Stimulated activated naive CD4-positive, alpha-beta T cell (primary cell): ENCODE results near the gene EXOC7.

Experiments used
- DNase-seq, 6 experiments: peaks; one replicate each; lab custom pipeline; 2025; lab: John Stamatoyannopoulos, UW

Gene EXOC7

GRCh38 chr17:76138234-76138895 lies 34.8 kb upstream of the EXOC7 start:
- DNase-seq, result no peak

- no peak for DNase-seq
These were observed 34.0 kb upstream of the EXOC7 start for GRCh38 chr17:76137351-76138233.

GRCh38 chr17:76137001-76137350 lies 33.4 kb upstream of the EXOC7 start:
- DNase-seq, result no peak

- DNase-seq, result no peak
These were observed 32.9 kb upstream of the EXOC7 start for GRCh38 chr17:76136276-76137000.

GRCh38 chr17:76135810-76136188 lies 32.2 kb upstream of the EXOC7 start:
- no peak for DNase-seq

- peak in 1 of 6 experiments; percentile 30 for DNase-seq
These were observed 31.6 kb upstream of the EXOC7 start for GRCh38 chr17:76134911-76135809.

GRCh38 chr17:76132574-76133338 lies 29.2 kb upstream of the EXOC7 start:
- DNase-seq, result no peak

- DNase-seq, result no peak
These were observed 28.3 kb upstream of the EXOC7 start for GRCh38 chr17:76131692-76132573.

GRCh38 chr17:76131051-76131691 lies 27.6 kb upstream of the EXOC7 start:
- DNase-seq, result no peak

- DNase-seq, result no peak
These were observed 26.9 kb upstream of the EXOC7 start for GRCh38 chr17:76130473-76130872.

- DNase-seq, result no peak
These were observed 22.3 kb upstream of the EXOC7 start for GRCh38 chr17:76125922-76126321.

- no peak for DNase-seq
These were observed 21.7 kb upstream of the EXOC7 start for GRCh38 chr17:76125391-76125675.

GRCh38 chr17:76124582-76125390 lies 21.2 kb upstream of the EXOC7 start:
- no peak for DNase-seq

GRCh38 chr17:76123749-76124581 lies 20.4 kb upstream of the EXOC7 start:
- DNase-seq, result peak in 1 of 6 experiments; percentile 18

GRCh38 chr17:76123191-76123499 lies 19.6 kb upstream of the EXOC7 start:
- no peak for DNase-seq

GRCh38 chr17:76122431-76123190 lies 19.0 kb upstream of the EXOC7 start:
- no peak for DNase-seq

- DNase-seq, result peak in 2 of 6 experiments; percentile 24 to 33
These were observed 18.4 kb upstream of the EXOC7 start for GRCh38 chr17:76121932-76122430.
